Ovary (tissue), 1 donor: ENCODE measurements around the gene ZNF316.

Experiments used
- EP300 ChIP-seq: sonication (generic); formaldehyde crosslinking; IDR thresholded peaks from one replicate; pipeline ENCODE4 v1.6.1; 2017; ENCODE audit warnings: antibody characterized with exemption
- POLR2A ChIP-seq: fragments of 450-650 bp; IDR thresholded peaks from one replicate; pipeline ENCODE4 v1.6.1; 2017; ENCODE audit warnings: antibody characterized with exemption, mild to moderate bottlenecking, moderate library complexity

GRCh38 chr7:6650086-6650485, 13.0 kb downstream of the ZNF316 start:
- TF ChIP-seq POLR2A (no peak), EP300 (no peak)
